Prostate gland (tissue), 2 donors: Measurements from ENCODE around the gene ATP6V1B1. TPM values are rescaled to one million over a fixed set of nuclear protein-coding genes. Genes with fewer than 3 reads are reported as not detected.
"Not testable (repeated sequence)": the region's sequence is repeated elsewhere in the genome, so short reads cannot be mapped to it uniquely, and the experiment has no call there.

ENCODE experiments used
- DNase-seq: peaks from one replicate; pipeline ENCODE4 v3.0.0-alpha.2; 2019; ENCODE audit warnings: low spot score
- H3K27ac ChIP-seq, 2 donors: fragments of 200-600 bp; sonication (generic); 2 replicates each; pipeline ENCODE4 v1.5.1; 2017 to 2019
- H3K27me3 ChIP-seq: fragments of 200-600 bp; sonication (generic); replicated peaks from 2 replicates; pipeline ENCODE4 v1.5.1; 2019; ENCODE audit not compliant: insufficient read depth
- H3K36me3 ChIP-seq, 2 donors: fragments of 200-600 bp; sonication (generic); 1 replicate in 1 of 2; 2 replicates in 1 of 2; pipeline versions ENCODE4 v1.5.1 to v1.8.1; 2017 to 2019
- H3K4me1 ChIP-seq: fragments of 200-600 bp; sonication (generic); replicated peaks from 2 replicates; pipeline ENCODE4 v1.5.1; 2019
- H3K4me3 ChIP-seq, 2 donors: fragments of 200-600 bp; sonication (generic); 2 replicates each; pipeline ENCODE4 v1.5.1; 2017 to 2019
- H3K9me3 ChIP-seq: fragments of 200-600 bp; sonication (generic); 2 replicates; pipeline ENCODE4 v1.5.1; 2017
- POLR2A ChIP-seq: fragments of 450-650 bp; IDR thresholded peaks from one replicate; pipeline ENCODE4 v1.6.1; 2016; ENCODE audit warnings: antibody characterized with exemption, mild to moderate bottlenecking
- POLR2AphosphoS5 ChIP-seq: sonication (generic); formaldehyde crosslinking; IDR thresholded peaks from one replicate; pipeline ENCODE4 v1.6.1; 2017; ENCODE audit warnings: antibody characterized with exemption
- WGBS: methylation state at CpG from one replicate; pipeline ENCODE4 v1.1.5; 2018; 5-methylcytosine and 5-hydroxymethylcytosine counted together
- intact Hi-C: fragments of 100-400 bp; cut with DNase I; formaldehyde crosslinking; loops from one replicate; pipeline ENCODE4 v1.14.2; 2022
- total RNA-seq, 2 donors: library from RNA; depleted of rRNA; stranded (reverse); fragments of >200 nt; gene quantifications; one replicate each; pipeline ENCODE4 v1.1.0, GENCODE V29; 2016
- TF ChIP-seq, protein P1 (sequence below), 4 experiments: fragments of 200-600 bp in 2 of 4; fragments of 450-650 bp in 2 of 4; sonication (generic) in 2 of 4; IDR thresholded peaks; 1 replicate in 3 of 4; 2 replicates in 1 of 4; pipeline ENCODE4 v1.5.1; 2016 to 2019; ENCODE audit warnings: antibody characterized with exemption in 4 of 4, mild to moderate bottlenecking in 2 of 4, moderate library complexity in 2 of 4

Gene ATP6V1B1
- total RNA-seq, 2 donors from 2014 or later: 1.2 TPM; not detected in 1

GRCh38 chr2:71005271-71006202 lies 69.8 kb downstream of the ATP6V1B1 start:
- no peak for TF ChIP-seq POLR2AphosphoS5
- no peak for TF ChIP-seq POLR2A
- TF ChIP-seq, protein P1, sequence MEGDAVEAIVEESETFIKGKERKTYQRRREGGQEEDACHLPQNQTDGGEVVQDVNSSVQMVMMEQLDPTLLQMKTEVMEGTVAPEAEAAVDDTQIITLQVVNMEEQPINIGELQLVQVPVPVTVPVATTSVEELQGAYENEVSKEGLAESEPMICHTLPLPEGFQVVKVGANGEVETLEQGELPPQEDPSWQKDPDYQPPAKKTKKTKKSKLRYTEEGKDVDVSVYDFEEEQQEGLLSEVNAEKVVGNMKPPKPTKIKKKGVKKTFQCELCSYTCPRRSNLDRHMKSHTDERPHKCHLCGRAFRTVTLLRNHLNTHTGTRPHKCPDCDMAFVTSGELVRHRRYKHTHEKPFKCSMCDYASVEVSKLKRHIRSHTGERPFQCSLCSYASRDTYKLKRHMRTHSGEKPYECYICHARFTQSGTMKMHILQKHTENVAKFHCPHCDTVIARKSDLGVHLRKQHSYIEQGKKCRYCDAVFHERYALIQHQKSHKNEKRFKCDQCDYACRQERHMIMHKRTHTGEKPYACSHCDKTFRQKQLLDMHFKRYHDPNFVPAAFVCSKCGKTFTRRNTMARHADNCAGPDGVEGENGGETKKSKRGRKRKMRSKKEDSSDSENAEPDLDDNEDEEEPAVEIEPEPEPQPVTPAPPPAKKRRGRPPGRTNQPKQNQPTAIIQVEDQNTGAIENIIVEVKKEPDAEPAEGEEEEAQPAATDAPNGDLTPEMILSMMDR (IDR thresholded peaks at IDR 0.05): no peak
- no peak for DNase-seq
- Histone ChIP-seq H3K4me3 (no peak overlapping the region), H3K9me3 (no peaks in the 10 kb centered on the region), H3K4me1 (no peaks in the 10 kb centered on the region), H3K27me3 (no peaks in the 10 kb centered on the region), H3K36me3 (no peaks in the 10 kb centered on the region), H3K27ac (no peak overlapping the region)
- intact Hi-C loops: no loop called here
- 76% methylated on average over 10 of the region's 10 CpGs for WGBS

DNA sequence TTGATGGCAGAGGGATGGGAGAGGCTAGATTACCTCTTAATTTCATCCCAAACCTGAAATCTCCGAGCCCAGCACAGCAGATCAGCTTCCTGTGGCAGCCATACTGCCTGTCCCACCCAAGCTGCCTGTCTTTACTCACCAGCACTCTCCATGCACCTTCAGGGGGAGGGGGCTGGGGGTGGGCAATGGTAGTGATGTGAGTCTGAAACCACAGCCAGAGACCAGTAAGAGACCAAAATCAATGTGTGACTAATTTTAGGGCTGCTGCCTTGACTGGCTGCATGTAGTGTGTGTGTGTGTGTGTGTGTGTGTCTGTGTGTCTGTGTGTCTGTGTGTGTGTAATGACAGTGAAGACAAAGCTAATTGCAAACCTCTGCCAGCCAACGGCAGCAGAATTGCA lies 70.6 kb downstream of the ATP6V1B1 start:
- no peaks in the 10 kb centered on the region for H3K36me3 ChIP-seq
- no peak overlapping the region for H3K4me3 ChIP-seq
- no peaks in the 10 kb centered on the region for H3K27me3 ChIP-seq
- no peak for DNase-seq
- H3K9me3 ChIP-seq: no peaks in the 10 kb centered on the region
- TF ChIP-seq, protein P1 (IDR thresholded peaks at IDR 0.05): no peak
- no peak for TF ChIP-seq POLR2A
- TF ChIP-seq POLR2AphosphoS5: no peak
- no peaks in the 10 kb centered on the region for H3K4me1 ChIP-seq
- no peak overlapping the region for H3K27ac ChIP-seq
- 59% methylated on average over 2 of the region's 2 CpGs for WGBS
- intact Hi-C loops: no loop called here

GRCh38 chr2:71006955-71007799 lies 71.5 kb downstream of the ATP6V1B1 start:
- DNase-seq: no peak
- no peak overlapping the region for H3K4me3 ChIP-seq
- no peaks in the 10 kb centered on the region for H3K9me3 ChIP-seq
- no peaks in the 10 kb centered on the region for H3K4me1 ChIP-seq
- TF ChIP-seq POLR2AphosphoS5 (no peak), POLR2A (no peak)
- TF ChIP-seq, protein P1 (IDR thresholded peaks at IDR 0.05): no peak
- intact Hi-C loops: no loop called here
- H3K27ac ChIP-seq: no peak overlapping the region
- H3K27me3 ChIP-seq: no peaks in the 10 kb centered on the region
- 88% methylated on average over 5 of the region's 5 CpGs for WGBS
- no peaks in the 10 kb centered on the region for H3K36me3 ChIP-seq

DNA sequence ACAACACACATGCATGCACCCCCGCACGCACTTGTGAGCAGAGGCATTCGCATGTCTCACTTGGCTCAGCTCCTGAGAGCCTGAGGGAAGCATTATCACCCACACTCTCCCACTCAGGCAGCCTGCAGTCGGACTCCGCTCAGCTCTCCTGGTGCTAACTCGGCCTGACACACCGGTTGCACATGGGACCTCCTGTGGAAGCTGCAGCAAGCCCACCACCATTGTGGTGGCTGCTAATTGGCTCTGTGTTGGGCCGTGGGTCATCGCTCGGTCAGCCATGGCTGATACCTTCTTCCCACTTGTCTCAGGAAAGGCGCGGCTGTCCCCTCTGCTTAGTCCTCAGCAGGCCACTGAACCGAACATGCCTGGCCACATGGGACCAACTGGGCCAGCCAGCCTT lies 72.6 kb downstream of the ATP6V1B1 start:
- 88% methylated on average over 9 of the region's 13 CpGs for WGBS
- no peak overlapping the region for H3K27ac ChIP-seq
- DNase-seq: no peak
- intact Hi-C loops: no loop called here
- no peaks in the 10 kb centered on the region for H3K4me1 ChIP-seq
- no peaks in the 10 kb centered on the region for H3K9me3 ChIP-seq
- no peaks in the 10 kb centered on the region for H3K27me3 ChIP-seq
- TF ChIP-seq POLR2AphosphoS5 (no peak), POLR2A (no peak)
- TF ChIP-seq, protein P1 (IDR thresholded peaks at IDR 0.05): no peak
- no peaks in the 10 kb centered on the region for H3K36me3 ChIP-seq
- no peak overlapping the region for H3K4me3 ChIP-seq

DNA sequence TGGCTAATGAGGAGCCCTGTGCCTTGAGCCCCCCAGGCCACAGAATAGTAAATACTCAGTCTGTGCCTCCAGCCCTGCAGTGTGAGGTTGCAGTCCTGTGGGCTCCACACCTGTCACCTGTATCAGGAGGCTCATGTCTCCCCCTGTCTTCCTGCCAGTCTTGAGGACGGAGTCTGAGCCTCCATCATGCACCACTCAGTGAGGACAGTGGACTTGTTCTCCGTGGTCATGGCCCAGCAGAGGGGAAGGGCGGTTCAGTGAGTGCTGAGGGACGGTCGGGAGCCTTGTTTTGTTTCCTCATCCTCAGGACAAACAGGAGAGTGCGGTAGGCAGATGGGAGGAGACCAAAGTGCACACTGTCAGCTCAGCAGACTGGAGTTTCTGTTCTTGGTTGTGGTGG lies 76.1 kb downstream of the ATP6V1B1 start:
- H3K9me3 ChIP-seq, H3K27me3 ChIP-seq, intact Hi-C loops, H3K27ac ChIP-seq, H3K36me3 ChIP-seq, H3K4me1 ChIP-seq, DNase-seq, H3K4me3 ChIP-seq: not testable (repeated sequence)
- WGBS: 34% methylated on average over 6 of the region's 6 CpGs
